MM.1S (cell line): ENCODE measurements around the gene TTC6.

Source experiments
- DNase-seq: peaks from one replicate; pipeline ENCODE4 v3.0.0-alpha.2; 2015
- H2AFZ ChIP-seq: fragments of 300-600 bp; sonication (generic); 2 replicates; pipeline ENCODE4 v1.6.0; 2016; ENCODE audit warnings: antibody characterized with exemption, low read length
- H3F3A ChIP-seq: fragments of 300-600 bp; sonication (generic); 2 replicates; pipeline ENCODE4 v1.6.1; 2016; ENCODE audit warnings: mild to moderate bottlenecking, antibody characterized with exemption, low read length, moderate library complexity, mixed read lengths; ENCODE audit not compliant: insufficient read depth
- H3K27ac ChIP-seq: fragments of 300-600 bp; sonication (generic); 2 replicates; pipeline ENCODE4 v1.5.1; 2016; ENCODE audit warnings: mild to moderate bottlenecking, low read length
- H3K27me3 ChIP-seq: fragments of 300-600 bp; sonication (generic); replicated peaks from 2 replicates; pipeline ENCODE4 v1.6.0; 2016; ENCODE audit warnings: low read length; ENCODE audit not compliant: insufficient read depth
- H3K36me3 ChIP-seq: fragments of 300-600 bp; sonication (generic); replicated peaks from 2 replicates; pipeline ENCODE4 v1.6.1; 2016; ENCODE audit warnings: mild to moderate bottlenecking, low read length, mixed read lengths; ENCODE audit not compliant: insufficient read depth
- H3K4me1 ChIP-seq: fragments of 300-600 bp; sonication (generic); 2 replicates; pipeline ENCODE4 v1.6.1; 2016; ENCODE audit warnings: low read length, mixed read lengths
- H3K4me2 ChIP-seq: fragments of 300-600 bp; sonication (generic); 2 replicates; pipeline ENCODE4 v1.6.0; 2016; ENCODE audit warnings: low read depth, low read length
- H3K4me3 ChIP-seq: fragments of 300-600 bp; sonication (generic); 2 replicates; pipeline ENCODE4 v1.5.1; 2016; ENCODE audit warnings: low read length, mixed read lengths
- H3K79me2 ChIP-seq: fragments of 300-600 bp; sonication (generic); 2 replicates; pipeline ENCODE4 v1.6.1; 2016; ENCODE audit warnings: mixed run types, low read length, mixed read lengths
- H3K9ac ChIP-seq: fragments of 300-600 bp; sonication (generic); 2 replicates; pipeline ENCODE4 v1.6.1; 2016; ENCODE audit warnings: low read length, mixed read lengths
- H3K9me2 ChIP-seq: fragments of 300-600 bp; sonication (generic); replicated peaks from 2 replicates; pipeline ENCODE4 v1.6.1; 2016; ENCODE audit warnings: mild to moderate bottlenecking, low read length, mixed read lengths; ENCODE audit not compliant: insufficient read depth
- H3K9me3 ChIP-seq: fragments of 300-600 bp; sonication (generic); replicated peaks from 2 replicates; pipeline ENCODE4 v1.6.1; 2016; ENCODE audit warnings: mild to moderate bottlenecking, low read length, mixed read lengths; ENCODE audit not compliant: insufficient read depth
- H4K20me1 ChIP-seq: fragments of 300-600 bp; sonication (generic); 2 replicates; pipeline ENCODE4 v1.6.1; 2016; ENCODE audit warnings: mild to moderate bottlenecking, low read length, moderate library complexity, mixed read lengths; ENCODE audit not compliant: insufficient read depth
- EZH2 ChIP-seq: fragments of 300-600 bp; sonication (generic); optimal IDR thresholded peaks from 2 replicates; pipeline ENCODE3; 2017; ENCODE audit warnings: low read depth, mild to moderate bottlenecking, antibody characterized with exemption, low read length, mixed read lengths
- EZH2phosphoT487 ChIP-seq: fragments of 300-600 bp; sonication (generic); IDR thresholded peaks from 2 replicates; pipeline ENCODE4 v1.6.1; 2018; ENCODE audit warnings: antibody characterized with exemption, low read length
- TF ChIP-seq, protein P1 (sequence below): fragments of 300-600 bp; sonication (generic); IDR thresholded peaks from 2 replicates; pipeline ENCODE4 v1.5.1; 2016; ENCODE audit warnings: antibody characterized with exemption, low read length, mixed read lengths

The TTC6 gene

DNA sequence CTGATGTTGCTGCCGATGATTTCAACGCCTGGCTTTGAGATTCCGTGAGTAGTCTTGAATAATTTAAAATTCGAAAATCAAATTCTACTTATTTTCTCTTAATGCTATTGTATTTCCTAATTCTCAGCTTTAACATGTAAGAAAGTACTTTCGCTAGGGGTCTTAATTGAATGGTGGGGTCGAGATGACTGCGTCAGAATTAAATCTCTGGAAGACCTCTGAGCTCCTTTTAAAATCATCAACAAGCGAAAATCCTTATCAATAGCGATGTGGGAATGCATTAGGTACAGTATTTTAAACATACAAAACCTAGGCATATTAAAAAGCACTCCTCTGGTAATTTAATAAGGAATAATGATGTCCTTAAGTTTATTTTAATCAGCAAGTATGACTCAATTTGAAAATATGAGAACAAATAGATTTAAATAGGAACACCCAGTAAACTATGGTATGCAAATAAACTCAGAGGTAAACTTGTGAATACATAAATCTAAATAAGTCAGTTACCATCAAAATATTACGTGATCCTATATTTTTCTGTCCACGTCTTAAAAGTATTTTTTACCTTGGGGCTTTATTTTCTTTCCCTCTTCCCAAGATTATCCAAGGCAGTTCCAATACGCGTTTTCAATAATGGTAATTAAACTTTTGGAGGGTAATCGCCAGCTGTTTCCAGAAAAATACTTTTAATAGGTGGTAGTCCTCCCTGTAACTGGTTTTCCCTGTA is 1.8 kb upstream of the TTC6 start:
- no peak for DNase-seq
- no peaks in the 10 kb centered on the region for H3K36me3 ChIP-seq
- peak overlapping the region; percentile 63 for H3K4me3 ChIP-seq
- H3F3A ChIP-seq: peaks cover 7% of the 10 kb centered on the region
- H3K9ac ChIP-seq: peak overlapping the region; percentile 35; the same call in 1 of the 2 replicates
- no peak overlapping the region for H2AFZ ChIP-seq
- H3K9me3 ChIP-seq: no peaks in the 10 kb centered on the region
- no peaks in the 10 kb centered on the region for H3K27me3 ChIP-seq
- no peaks in the 10 kb centered on the region for H4K20me1 ChIP-seq
- H3K4me1 ChIP-seq: no peaks in the 10 kb centered on the region
- no peaks in the 10 kb centered on the region for H3K9me2 ChIP-seq
- peaks cover 13% of the 10 kb centered on the region for H3K79me2 ChIP-seq
- peak overlapping the region; percentile 43; the same call in 1 of the 2 replicates for H3K4me2 ChIP-seq
- no peak overlapping the region for H3K27ac ChIP-seq
- no peak for TF ChIP-seq EZH2
- no peak for TF ChIP-seq EZH2phosphoT487
- TF ChIP-seq, protein P1, sequence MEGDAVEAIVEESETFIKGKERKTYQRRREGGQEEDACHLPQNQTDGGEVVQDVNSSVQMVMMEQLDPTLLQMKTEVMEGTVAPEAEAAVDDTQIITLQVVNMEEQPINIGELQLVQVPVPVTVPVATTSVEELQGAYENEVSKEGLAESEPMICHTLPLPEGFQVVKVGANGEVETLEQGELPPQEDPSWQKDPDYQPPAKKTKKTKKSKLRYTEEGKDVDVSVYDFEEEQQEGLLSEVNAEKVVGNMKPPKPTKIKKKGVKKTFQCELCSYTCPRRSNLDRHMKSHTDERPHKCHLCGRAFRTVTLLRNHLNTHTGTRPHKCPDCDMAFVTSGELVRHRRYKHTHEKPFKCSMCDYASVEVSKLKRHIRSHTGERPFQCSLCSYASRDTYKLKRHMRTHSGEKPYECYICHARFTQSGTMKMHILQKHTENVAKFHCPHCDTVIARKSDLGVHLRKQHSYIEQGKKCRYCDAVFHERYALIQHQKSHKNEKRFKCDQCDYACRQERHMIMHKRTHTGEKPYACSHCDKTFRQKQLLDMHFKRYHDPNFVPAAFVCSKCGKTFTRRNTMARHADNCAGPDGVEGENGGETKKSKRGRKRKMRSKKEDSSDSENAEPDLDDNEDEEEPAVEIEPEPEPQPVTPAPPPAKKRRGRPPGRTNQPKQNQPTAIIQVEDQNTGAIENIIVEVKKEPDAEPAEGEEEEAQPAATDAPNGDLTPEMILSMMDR: no peak

DNA sequence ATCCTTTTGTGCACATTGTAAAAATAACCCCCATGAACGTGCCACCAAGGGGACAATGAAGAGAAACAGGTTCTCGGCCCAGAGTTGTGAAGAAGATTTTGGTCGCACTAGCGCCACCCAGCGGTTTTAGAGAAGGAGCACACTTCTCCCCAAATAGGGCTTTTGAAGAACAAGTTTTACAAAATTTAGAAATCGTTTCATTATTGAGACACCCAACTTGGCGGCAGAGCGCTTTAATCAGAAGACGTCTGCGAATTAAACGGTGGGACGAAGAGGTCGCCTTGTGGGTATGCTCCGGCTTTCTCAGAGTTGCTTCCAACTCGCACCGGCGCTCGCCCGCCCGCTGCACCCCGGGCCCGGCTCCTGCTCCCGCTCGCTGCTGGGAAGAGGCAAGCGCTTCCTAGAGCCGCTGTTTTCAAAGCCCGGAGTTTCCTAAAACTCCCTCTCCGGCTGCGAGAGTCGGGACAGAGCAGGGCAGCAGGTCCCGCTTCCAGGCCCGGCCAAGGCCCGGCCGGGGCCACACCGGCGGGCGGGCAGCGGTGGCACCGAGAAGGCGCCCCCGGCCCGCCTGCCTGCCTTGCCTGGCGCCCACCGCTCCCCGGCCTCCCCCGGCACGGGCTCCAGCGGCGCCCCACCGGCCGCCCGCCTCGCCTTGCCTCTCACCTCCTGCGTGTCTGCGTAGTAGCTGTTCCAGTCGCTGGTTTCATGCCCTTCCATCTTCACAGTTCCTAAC is 1.0 kb upstream of the TTC6 start:
- no peaks in the 10 kb centered on the region for H3K27me3 ChIP-seq
- H3K79me2 ChIP-seq: peaks cover 13% of the 10 kb centered on the region
- H3K36me3 ChIP-seq: no peaks in the 10 kb centered on the region
- TF ChIP-seq, protein P1: peak; percentile 58
- TF ChIP-seq EZH2phosphoT487: no peak
- no peak for TF ChIP-seq EZH2
- H3K9me2 ChIP-seq: no peaks in the 10 kb centered on the region
- H3K9me3 ChIP-seq: no peaks in the 10 kb centered on the region
- peak; percentile 74 for DNase-seq
- no peak overlapping the region for H2AFZ ChIP-seq
- no peaks in the 10 kb centered on the region for H3K4me1 ChIP-seq
- no peaks in the 10 kb centered on the region for H4K20me1 ChIP-seq
- H3F3A ChIP-seq: peaks cover 7% of the 10 kb centered on the region
- peak overlapping the region; percentile 63 for H3K4me3 ChIP-seq
- peak overlapping the region; percentile 71 for H3K9ac ChIP-seq
- H3K4me2 ChIP-seq: peak overlapping the region; percentile 43; the same call in 1 of the 2 replicates
- peak overlapping the region; percentile 75 for H3K27ac ChIP-seq

DNA sequence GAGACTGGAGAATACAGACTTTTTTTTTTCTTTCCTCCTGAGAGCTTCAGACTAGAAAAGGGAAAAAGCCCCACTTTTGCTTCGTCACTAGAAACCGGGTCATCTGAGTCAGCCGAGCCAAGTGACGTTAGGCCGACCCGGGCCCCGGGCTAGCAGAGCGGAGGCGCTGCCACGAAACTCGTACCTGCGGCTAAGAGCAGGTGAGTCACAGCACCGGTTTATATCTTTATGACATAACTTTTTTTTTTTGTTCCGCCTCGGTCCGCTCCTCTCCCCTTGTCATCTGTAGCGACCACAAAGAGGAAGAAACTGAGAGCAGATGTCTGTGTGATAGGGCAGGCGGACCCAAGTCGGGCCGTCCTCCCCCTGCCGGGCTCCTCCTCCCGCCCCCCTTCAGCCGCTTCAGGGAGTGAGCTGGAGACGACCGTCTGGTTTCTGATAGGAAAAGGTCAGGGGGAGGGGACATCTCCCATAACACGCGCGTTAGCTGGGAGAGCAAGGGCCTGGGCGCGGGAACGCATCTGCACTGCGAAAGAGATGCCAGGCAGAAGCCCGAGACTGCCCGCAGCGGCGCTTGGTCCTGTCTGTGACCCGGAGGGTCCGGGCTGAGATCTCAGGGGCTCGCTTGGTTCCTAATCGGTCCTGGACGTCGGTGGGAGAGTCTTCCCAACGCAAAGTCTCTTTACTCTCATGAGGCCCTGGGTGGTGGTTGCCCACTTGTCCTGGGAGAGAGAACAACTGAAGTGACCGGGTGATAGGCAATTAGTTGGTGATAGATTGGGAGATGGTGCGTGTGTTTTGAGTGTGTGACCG is 586 bp downstream of the TTC6 start:
- peak; percentile 79 for DNase-seq
- Histone ChIP-seq H3K9me3 (no peaks in the 10 kb centered on the region), H4K20me1 (no peaks in the 10 kb centered on the region), H3K79me2 (peaks cover 13% of the 10 kb centered on the region), H3K4me3 (peak overlapping the region; percentile 57), H3F3A (peaks cover 7% of the 10 kb centered on the region), H3K9ac (peak overlapping the region; percentile 72), H3K4me1 (no peaks in the 10 kb centered on the region), H3K27ac (peak overlapping the region; percentile 82; the same call in 1 of the 2 replicates), H3K36me3 (no peaks in the 10 kb centered on the region), H3K4me2 (peak overlapping the region; percentile 62), H3K9me2 (no peaks in the 10 kb centered on the region), H3K27me3 (no peaks in the 10 kb centered on the region), H2AFZ (peak overlapping the region; percentile 67)
- no peak for TF ChIP-seq EZH2
- no peak for TF ChIP-seq EZH2phosphoT487
- TF ChIP-seq, protein P1: no peak
